Activated CD4-positive, alpha-beta T cell treated with anti-CD3 and anti-CD28 coated beads, Interleukin-2, amount 50 U/mL, for 48 hours (primary cell): Measurements from ENCODE around the gene RIC8A.
"Not testable (repeated sequence)": the region's sequence is repeated elsewhere in the genome, so short reads cannot be mapped to it uniquely, and the experiment has no call there.

Experiments used
- DNase-seq, 2 experiments: peaks; one replicate each; pipeline ENCODE4 v3.0.0-alpha.2; 2020

The RIC8A gene

GRCh38 chr11:220641-221215 is 13.2 kb downstream of the RIC8A start:
- DNase-seq = not testable (repeated sequence)

- DNase-seq = no peak
Observed at GRCh38 chr11:221539-221938, 14.0 kb downstream of the RIC8A start.

GRCh38 chr11:221998-222789 is 14.7 kb downstream of the RIC8A start:
- no peak for DNase-seq

GRCh38 chr11:223026-223789 is 15.7 kb downstream of the RIC8A start:
- no peak for DNase-seq

GRCh38 chr11:223884-224283 is 16.4 kb downstream of the RIC8A start:
- no peak for DNase-seq

GRCh38 chr11:224424-224823 is 16.9 kb downstream of the RIC8A start:
- no peak for DNase-seq

GRCh38 chr11:225734-226453 is 18.4 kb downstream of the RIC8A start:
- DNase-seq = no peak

GRCh38 chr11:227824-228379 is 20.4 kb downstream of the RIC8A start:
- DNase-seq = no peak

- DNase-seq = no peak
Observed at GRCh38 chr11:230431-230830, 22.9 kb downstream of the RIC8A start.

- DNase-seq = no peak
Observed at GRCh38 chr11:232783-233565, 25.5 kb downstream of the RIC8A start.

- DNase-seq = no peak
Observed at GRCh38 chr11:235180-235579, 27.7 kb downstream of the RIC8A start.

GRCh38 chr11:235609-235996 is 28.1 kb downstream of the RIC8A start:
- DNase-seq = peak; percentile 70 to 78

- peak; percentile 76 to 78 for DNase-seq
Observed at GRCh38 chr11:235997-236773, 28.7 kb downstream of the RIC8A start, which contains the start of gene SIRT3. TSS of gene SIRT3 (minus strand) at chr11:236342. CDS start at chr11:236328, 14 bp downstream.

GRCh38 chr11:236774-237767 is 29.6 kb downstream of the RIC8A start, which contains the start of gene PSMD13:
TSS of gene PSMD13 (plus strand) at chr11:236976. CDS start at chr11:237050, 74 bp downstream.
- DNase-seq = peak; percentile 87 to 91

- not testable (repeated sequence) for DNase-seq
Observed at GRCh38 chr11:238346-238745, 30.8 kb downstream of the RIC8A start.

- no peak for DNase-seq
Observed at GRCh38 chr11:240315-240714, 32.8 kb downstream of the RIC8A start.

GRCh38 chr11:241634-242033 is 34.1 kb downstream of the RIC8A start:
- DNase-seq = no peak

- DNase-seq = no peak
Observed at GRCh38 chr11:244376-244775, 36.9 kb downstream of the RIC8A start.

GRCh38 chr11:249062-249461 is 41.6 kb downstream of the RIC8A start:
- no peak for DNase-seq

GRCh38 chr11:250274-250673 is 42.8 kb downstream of the RIC8A start:
- DNase-seq = no peak
